Fibroblast of skin of abdomen (primary cell): ENCODE data around the gene AKAP6.

Source experiments
- DNase-seq: peaks from one replicate; pipeline ENCODE4 v3.0.0-alpha.2; 2013

The AKAP6 gene

GRCh38 chr14:32675433-32675832, 346.3 kb downstream of the AKAP6 start:
- DNase-seq = no peak

GRCh38 chr14:32677129-32677780, 348.2 kb downstream of the AKAP6 start:
- DNase-seq = no peak

- DNase-seq = no peak
Measured at GRCh38 chr14:32678088-32678487, 349.0 kb downstream of the AKAP6 start.

GRCh38 chr14:32679927-32680612, 351.0 kb downstream of the AKAP6 start:
- no peak for DNase-seq

- no peak for DNase-seq
Measured at GRCh38 chr14:32681598-32681997, 352.5 kb downstream of the AKAP6 start.

GRCh38 chr14:32682214-32682613, 353.1 kb downstream of the AKAP6 start:
- no peak for DNase-seq

GRCh38 chr14:32683679-32684078, 354.6 kb downstream of the AKAP6 start:
- no peak for DNase-seq

GRCh38 chr14:32688941-32689340, 359.8 kb downstream of the AKAP6 start:
- DNase-seq = no peak

GRCh38 chr14:32692441-32692840, 363.3 kb downstream of the AKAP6 start:
- DNase-seq = peak; percentile 9

GRCh38 chr14:32693114-32693513, 364.0 kb downstream of the AKAP6 start:
- DNase-seq = peak; percentile 44

- no peak for DNase-seq
Measured at GRCh38 chr14:32694795-32695449, 365.8 kb downstream of the AKAP6 start.

- peak; percentile 34 for DNase-seq
Measured at GRCh38 chr14:32696325-32697091, 367.4 kb downstream of the AKAP6 start.

GRCh38 chr14:32697114-32697513, 368.0 kb downstream of the AKAP6 start:
- no peak for DNase-seq

- DNase-seq = peak; percentile 87
Measured at GRCh38 chr14:32697704-32698103, 368.6 kb downstream of the AKAP6 start.

- peak; percentile 65 for DNase-seq
Measured at GRCh38 chr14:32698831-32699230, 369.7 kb downstream of the AKAP6 start.

- no peak for DNase-seq
Measured at GRCh38 chr14:32701475-32701874, 372.4 kb downstream of the AKAP6 start.

GRCh38 chr14:32702088-32702487, 373.0 kb downstream of the AKAP6 start:
- no peak for DNase-seq

- peak; percentile 38 for DNase-seq
Measured at GRCh38 chr14:32702562-32702961, 373.5 kb downstream of the AKAP6 start.

- DNase-seq = peak; percentile 3
Measured at GRCh38 chr14:32703183-32703621, 374.1 kb downstream of the AKAP6 start.

GRCh38 chr14:32706721-32707519, 377.8 kb downstream of the AKAP6 start:
- DNase-seq = peak; percentile 5

- DNase-seq = no peak
Measured at GRCh38 chr14:32707742-32708500, 378.8 kb downstream of the AKAP6 start.
